Measurements from ENCODE around the gene CYP1B1.

DNA sequence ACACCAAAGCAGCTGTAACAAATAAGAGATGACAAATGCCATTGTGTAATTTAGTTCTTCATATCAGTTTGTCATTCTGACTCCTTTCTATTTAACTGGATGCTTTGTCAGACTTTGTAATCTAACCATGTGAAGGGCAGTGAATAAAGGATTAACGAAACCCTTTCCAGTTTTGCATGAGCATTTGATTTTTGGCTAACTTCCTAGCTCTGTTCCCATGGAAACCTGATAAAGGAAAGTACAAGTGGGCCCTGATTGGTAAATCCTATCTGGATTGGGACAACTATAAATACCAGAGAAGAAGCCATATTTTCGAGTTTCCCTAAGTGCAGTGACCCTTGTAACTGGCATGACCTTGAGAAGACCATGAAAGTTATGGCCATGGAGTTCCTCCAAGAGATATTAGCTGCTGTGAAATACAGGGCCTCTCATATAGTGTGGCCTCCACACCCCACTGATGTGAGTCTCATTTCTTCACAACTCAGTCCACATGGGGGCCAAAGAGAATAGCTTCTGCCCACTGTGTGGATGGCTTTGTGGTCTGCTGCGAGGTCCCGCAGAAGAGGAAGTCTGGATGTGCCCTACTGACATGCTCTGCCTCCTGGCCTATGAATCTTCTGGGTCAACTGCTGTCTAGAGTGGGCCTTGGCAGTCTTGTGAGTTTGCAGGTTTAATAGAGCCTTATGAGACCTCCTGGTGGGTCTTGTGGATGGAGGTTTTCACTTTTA is 38.2 kb upstream of the CYP1B1 start:
- TF ChIP-seq, protein P1, sequence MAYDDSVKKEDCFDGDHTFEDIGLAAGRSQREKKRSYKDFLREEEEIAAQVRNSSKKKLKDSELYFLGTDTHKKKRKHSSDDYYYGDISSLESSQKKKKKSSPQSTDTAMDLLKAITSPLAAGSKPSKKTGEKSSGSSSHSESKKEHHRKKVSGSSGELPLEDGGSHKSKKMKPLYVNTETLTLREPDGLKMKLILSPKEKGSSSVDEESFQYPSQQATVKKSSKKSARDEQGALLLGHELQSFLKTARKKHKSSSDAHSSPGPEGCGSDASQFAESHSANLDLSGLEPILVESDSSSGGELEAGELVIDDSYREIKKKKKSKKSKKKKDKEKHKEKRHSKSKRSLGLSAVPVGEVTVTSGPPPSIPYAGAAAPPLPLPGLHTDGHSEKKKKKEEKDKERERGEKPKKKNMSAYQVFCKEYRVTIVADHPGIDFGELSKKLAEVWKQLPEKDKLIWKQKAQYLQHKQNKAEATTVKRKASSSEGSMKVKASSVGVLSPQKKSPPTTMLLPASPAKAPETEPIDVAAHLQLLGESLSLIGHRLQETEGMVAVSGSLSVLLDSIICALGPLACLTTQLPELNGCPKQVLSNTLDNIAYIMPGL (CRISPR knock-in tag; IDR thresholded peaks at IDR 0.05; ENCODE audit: borderline replicate concordance in 1 of 2, low read depth in 1 of 2): no peak
- TF ChIP-seq, protein P2, sequence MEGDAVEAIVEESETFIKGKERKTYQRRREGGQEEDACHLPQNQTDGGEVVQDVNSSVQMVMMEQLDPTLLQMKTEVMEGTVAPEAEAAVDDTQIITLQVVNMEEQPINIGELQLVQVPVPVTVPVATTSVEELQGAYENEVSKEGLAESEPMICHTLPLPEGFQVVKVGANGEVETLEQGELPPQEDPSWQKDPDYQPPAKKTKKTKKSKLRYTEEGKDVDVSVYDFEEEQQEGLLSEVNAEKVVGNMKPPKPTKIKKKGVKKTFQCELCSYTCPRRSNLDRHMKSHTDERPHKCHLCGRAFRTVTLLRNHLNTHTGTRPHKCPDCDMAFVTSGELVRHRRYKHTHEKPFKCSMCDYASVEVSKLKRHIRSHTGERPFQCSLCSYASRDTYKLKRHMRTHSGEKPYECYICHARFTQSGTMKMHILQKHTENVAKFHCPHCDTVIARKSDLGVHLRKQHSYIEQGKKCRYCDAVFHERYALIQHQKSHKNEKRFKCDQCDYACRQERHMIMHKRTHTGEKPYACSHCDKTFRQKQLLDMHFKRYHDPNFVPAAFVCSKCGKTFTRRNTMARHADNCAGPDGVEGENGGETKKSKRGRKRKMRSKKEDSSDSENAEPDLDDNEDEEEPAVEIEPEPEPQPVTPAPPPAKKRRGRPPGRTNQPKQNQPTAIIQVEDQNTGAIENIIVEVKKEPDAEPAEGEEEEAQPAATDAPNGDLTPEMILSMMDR (CRISPR knock-in tag; IDR thresholded peaks at IDR 0.05): no peak
- TF ChIP-seq HCFC1 (IDR thresholded peaks at IDR 0.05; ENCODE audit: low read depth, low read length) (no peak), ZNF333 (CRISPR knock-in tag; IDR thresholded peaks at IDR 0.05; ENCODE audit: borderline replicate concordance) (no peak), SP2 (CRISPR knock-in tag; IDR thresholded peaks at IDR 0.05) (no peak), FOXA3 (CRISPR knock-in tag; IDR thresholded peaks at IDR 0.05) (no peak), ZFP36 (IDR thresholded peaks at IDR 0.05; ENCODE audit: borderline replicate concordance, low read depth, low read length, partially characterized antibody) (no peak), CBX2 (IDR thresholded peaks at IDR 0.05; ENCODE audit: low read depth, low read length) (no peak), CBX2 (CRISPR knock-in tag; IDR thresholded peaks at IDR 0.05; ENCODE audit: low read depth) (no peak), HIVEP1 (CRISPR knock-in tag; IDR thresholded peaks at IDR 0.05) (no peak)
- TF ChIP-seq, protein P3, sequence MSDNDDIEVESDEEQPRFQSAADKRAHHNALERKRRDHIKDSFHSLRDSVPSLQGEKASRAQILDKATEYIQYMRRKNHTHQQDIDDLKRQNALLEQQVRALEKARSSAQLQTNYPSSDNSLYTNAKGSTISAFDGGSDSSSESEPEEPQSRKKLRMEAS (IDR thresholded peaks at IDR 0.05): no peak
- TF ChIP-seq, protein P4, sequence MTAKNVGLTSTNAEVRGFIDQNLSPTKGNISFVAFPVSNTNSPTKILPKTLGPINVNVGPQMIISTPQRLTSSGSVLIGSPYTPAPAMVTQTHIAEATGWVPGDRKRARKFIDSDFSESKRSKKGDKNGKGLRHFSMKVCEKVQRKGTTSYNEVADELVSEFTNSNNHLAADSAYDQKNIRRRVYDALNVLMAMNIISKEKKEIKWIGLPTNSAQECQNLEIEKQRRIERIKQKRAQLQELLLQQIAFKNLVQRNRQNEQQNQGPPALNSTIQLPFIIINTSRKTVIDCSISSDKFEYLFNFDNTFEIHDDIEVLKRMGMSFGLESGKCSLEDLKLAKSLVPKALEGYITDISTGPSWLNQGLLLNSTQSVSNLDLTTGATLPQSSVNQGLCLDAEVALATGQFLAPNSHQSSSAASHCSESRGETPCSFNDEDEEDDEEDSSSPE (CRISPR knock-in tag; IDR thresholded peaks at IDR 0.05): no peak
- TF ChIP-seq, protein P5, sequence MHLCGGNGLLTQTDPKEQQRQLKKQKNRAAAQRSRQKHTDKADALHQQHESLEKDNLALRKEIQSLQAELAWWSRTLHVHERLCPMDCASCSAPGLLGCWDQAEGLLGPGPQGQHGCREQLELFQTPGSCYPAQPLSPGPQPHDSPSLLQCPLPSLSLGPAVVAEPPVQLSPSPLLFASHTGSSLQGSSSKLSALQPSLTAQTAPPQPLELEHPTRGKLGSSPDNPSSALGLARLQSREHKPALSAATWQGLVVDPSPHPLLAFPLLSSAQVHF (CRISPR knock-in tag; IDR thresholded peaks at IDR 0.05): no peak
